ENCODE measurements around the gene NT5DC1.

Gene NT5DC1

DNA sequence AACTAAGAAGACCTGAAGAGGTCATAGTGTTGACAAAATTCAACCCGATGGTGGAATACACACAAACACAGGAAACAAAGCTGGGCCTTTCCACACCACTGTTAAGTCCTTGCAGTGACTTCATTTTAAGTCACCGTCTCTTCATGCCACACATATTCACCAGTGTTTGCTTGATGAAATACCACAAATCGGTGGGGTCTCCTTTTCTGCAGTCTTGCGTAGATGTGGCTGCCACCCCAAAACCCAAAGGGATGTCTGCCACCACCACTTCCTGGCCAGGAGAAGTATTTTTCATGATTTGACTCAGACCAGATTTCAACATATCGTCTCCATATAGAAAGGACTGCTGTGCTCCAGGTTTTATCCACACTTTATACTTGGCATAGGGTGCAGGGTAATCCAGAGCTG, 36.3 kb downstream of the NT5DC1 start:
- DNase-seq (ENCODE audit: low read depth) = no peak

GRCh38 chr6:116139917-116140316, 39.3 kb downstream of the NT5DC1 start:
- no peak for DNase-seq (ENCODE audit: low read depth)

GRCh38 chr6:116144605-116145004, 44.0 kb downstream of the NT5DC1 start:
- peak; percentile 40 for DNase-seq (ENCODE audit: low read depth)

DNA sequence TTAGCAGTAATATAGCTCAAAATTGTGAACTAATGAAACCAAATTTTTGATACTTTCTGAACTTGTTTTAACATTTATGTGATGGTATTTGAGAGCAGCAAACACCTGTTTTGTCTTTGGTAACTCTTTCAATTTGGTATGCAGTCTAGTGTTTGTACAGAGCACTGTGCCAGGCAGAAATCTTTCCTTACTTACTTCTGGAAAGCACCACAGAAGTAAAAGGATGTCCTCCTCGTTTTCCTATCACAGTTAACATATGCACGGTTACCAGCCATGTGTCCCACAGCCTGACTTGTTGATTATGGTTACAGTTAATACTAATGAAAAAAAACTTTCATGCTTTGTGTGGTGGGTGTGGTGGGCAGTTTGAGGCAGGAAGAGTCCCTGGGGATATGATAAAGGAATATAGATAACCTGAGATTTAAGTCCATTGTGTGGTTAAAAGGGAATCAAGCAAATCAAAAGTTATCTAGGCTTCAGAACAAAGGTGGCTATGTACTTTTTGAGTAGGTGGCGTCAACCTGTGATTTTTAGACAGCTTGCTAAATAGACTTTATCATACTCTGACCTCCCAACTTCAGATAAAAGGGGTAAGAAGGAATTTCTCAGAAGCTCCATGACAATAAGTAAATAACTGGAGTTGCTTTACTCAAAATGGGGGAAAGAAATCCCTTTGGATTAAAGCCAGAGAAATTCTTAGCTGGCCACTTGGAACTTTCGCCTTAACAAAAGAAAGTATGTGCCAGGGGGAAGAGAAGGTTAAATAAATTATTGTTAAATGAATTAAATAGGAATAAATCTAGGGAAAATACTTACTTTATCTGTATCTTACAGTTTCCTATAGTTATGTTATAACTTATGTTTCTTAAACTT, 45.4 kb downstream of the NT5DC1 start:
- DNase-seq (ENCODE audit: low read depth) = no peak

GRCh38 chr6:116152620-116153019, 52.0 kb downstream of the NT5DC1 start:
- peak; percentile 7 for DNase-seq (ENCODE audit: low read depth)

DNA sequence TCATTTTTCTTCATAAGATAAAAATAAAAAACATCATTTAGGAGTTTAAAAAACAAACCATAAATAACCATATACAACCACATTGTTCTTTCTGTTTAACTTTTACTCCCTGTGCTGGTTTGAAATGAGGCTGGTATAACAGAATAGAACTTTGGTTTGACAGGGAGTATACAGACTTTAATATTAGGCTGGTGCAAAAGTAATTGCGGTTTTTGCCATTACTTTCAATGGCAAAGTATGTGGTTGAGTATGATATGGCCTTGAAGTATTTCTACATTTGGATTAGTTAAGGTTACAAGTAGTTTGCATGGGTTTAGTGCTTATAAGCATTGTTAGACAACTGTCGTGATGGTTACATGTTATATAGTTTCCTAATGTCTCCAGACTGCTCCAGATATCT, 54.2 kb downstream of the NT5DC1 start:
- DNase-seq (ENCODE audit: low read depth) = no peak

- no peak for DNase-seq (ENCODE audit: low read depth)
Measured at GRCh38 chr6:116156405-116157326, 56.0 kb downstream of the NT5DC1 start.

DNA sequence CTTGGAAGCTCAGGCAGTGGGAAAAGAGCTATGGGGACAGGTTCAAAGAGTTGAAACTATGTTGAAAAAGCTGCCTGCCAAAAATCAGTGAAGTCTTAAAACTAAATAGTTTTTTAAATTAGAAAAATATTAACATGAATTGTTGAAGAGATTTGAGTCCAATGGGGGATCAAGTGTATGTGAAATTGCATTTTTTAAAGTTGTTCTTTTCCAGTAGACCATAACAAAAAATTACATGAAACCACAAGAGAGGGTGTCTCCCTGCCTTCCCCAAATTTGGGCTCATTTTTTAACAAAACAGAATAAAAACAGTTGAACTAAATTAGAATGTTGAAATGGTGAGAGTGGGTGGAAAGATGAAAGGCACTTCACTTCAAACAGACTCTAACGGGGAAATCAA, 56.7 kb downstream of the NT5DC1 start:
- DNase-seq (ENCODE audit: low read depth) = peak; percentile 48

DNA sequence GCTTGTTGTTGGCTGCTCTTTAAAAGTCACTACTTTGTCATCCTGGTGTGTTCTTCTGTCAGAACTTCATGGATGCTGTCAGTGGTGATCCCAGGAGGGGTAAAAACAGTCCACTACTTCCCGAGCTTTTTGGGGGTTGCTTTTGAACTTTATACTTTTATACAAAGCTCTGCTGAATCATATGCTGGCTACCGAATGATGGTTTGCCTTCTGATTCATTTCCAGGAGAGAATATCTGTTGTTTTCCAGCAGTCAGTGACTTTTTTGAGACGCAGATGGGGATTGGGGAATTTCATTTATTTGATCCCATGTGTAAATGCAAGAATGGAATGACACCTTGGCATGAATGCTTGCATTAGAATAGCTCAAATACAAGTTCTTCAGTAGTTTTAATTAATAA, 58.0 kb downstream of the NT5DC1 start:
- DNase-seq (ENCODE audit: low read depth) = peak; percentile 28

- DNase-seq (ENCODE audit: low read depth) = peak; percentile 73
Measured at GRCh38 chr6:116159782-116160524, 59.3 kb downstream of the NT5DC1 start.

DNA sequence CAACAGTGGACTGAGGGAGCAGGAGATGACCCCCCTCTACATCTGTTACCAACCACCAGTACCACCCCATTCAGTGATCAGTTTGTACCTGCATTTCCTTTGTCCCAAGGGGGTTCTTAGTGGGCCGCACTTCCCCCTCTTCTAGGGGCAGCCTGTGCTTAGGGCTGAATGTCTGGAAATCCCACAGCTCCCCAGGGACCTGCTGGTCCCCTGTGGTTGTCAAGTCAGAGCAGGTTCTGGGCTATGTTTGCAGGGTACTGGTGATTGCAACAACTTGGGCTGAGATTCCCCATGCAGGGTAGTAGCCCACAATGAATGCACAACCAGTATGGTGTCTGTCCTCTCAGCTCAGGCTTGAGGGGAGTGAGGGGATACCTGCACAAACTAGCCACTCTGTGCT, 64.9 kb downstream of the NT5DC1 start:
- no peak for DNase-seq (ENCODE audit: low read depth)

DNA sequence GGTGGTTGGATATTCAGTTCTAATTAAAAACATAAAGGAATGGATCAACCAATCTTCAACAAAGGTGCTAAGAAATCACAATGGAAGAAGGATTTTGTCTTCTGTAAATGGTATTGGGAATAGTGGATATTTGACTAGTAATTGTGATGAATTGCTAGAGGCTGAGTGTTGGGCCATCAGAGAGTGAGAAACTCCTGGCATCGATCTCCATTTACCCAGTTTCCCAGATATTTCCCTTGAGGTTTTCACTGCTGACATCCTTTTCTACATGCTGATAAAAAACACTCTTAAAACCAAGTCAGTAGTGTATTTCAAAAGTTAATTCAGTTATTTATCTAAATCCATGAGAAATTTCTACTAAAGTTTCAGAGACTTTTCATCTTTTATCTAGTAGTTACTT, 65.7 kb downstream of the NT5DC1 start:
- no peak for DNase-seq (ENCODE audit: low read depth)

GRCh38 chr6:116168148-116168547, 67.5 kb downstream of the NT5DC1 start:
- no peak for DNase-seq (ENCODE audit: low read depth)

GRCh38 chr6:116169880-116170279, 69.2 kb downstream of the NT5DC1 start:
- no peak for DNase-seq (ENCODE audit: low read depth)

DNA sequence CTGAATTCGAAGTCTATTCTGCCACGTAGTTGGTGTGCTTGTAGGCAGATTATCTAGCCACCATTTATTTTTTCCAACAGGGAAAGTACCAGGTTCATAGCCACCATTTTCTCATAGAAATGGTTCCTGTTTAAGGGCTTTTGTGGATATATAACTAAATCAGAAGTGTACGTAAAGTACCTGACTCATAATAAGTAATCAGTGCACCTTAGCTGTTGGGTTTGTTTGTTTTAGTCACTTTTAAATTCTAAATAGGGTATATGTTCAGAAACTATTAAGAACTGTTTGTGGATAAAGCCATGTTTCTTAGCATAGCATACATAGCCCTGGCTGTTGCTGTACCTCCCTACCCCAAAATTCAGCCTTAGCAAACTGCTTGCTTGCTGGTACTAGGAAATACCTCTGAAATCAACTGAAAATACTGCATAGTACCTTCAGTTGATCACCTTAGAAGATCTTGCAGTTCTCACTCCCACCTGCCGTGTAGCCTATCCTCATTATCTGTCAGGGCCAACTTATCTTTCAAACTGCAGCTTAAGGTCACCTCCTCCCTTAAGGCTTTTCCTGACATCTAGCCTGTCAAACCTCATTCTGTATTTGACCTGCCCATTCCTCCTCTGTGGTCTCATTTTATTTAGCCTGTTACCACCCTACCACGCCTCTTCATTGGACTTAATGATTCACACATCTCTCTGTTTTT, 69.9 kb downstream of the NT5DC1 start:
- DNase-seq (ENCODE audit: low read depth) = no peak

DNA sequence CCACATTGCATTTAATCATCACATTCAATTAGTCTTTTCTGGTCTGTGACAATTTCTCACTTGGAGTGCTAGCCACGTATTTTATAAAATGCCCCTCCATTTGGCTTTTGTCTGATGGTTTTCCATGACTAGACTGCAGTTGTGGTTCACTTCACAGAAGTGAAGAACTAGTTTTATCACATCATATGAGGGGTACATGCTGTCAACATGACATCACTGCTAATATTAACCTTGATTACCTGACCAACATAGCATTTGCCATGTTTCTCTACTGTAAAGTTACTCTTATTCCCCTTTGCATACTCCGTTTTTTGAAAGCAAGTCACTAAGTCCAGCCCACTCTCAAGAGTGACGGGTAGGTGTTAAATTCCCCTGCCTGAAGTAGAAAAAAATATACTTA, 73.3 kb downstream of the NT5DC1 start:
- DNase-seq (ENCODE audit: low read depth) = no peak

DNA sequence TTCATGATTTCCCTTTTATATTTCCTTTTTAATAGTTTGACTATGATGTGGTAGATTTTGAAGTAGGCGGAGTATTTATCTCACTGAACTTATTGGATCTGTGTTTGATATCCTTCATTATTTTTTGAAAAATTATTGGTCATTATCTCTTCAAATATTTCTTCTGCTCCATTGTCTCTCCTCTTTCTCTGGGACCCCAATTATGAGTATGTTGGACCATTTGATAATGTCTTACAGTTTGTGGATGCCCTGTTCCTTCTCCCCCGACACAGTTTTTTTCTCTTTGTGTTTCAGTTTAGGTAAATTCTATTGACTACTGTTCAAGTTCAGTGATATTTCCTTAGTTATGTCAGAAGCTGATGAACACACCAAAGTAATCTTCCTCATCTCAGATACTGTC, 74.7 kb downstream of the NT5DC1 start:
- DNase-seq (ENCODE audit: low read depth) = no peak

GRCh38 chr6:116176596-116176995, 75.9 kb downstream of the NT5DC1 start:
- no peak for DNase-seq (ENCODE audit: low read depth)

GRCh38 chr6:116180375-116180774, 79.7 kb downstream of the NT5DC1 start:
- DNase-seq (ENCODE audit: low read depth) = no peak

- DNase-seq (ENCODE audit: low read depth) = no peak
Measured at GRCh38 chr6:116189472-116189871, 88.8 kb downstream of the NT5DC1 start.

DNA sequence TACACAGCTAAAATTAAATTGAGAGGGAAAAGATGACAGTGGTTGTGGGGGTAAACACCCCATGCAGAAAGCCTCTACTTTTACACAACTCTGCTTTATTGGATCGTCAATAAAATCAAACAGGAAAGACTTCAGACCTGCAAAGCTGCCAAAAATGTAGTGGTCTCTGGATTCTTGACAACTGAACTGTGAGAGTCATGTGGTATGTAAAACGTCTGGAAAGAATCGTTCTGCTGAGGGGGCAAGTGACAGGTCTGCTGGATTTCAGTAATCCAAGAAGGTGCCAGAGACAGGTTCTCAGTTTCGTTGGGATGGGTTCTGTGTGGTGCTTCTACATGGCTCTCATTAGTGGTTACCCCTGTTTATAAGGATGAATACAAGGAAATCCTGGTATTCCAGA, 89.9 kb downstream of the NT5DC1 start:
- peak; percentile 51 for DNase-seq (ENCODE audit: low read depth)

DNA sequence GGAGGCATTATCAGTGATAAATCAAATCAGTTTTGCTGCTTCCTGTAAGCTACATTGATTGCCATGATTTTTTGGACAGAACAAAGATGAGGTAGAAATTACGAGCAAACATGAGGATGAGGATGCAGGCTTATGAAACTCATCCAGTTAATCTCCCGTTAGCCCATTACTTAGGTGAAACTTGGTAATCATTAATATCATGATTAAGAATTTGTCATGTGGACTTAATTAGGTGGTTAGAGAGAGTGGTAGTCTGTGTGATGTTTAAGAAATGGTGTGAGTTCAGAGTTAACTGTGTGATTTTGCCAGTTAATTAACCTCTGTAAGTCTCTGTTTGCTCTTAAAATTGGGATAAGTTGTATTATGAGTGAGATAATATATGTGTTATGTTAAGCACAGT, 91.2 kb downstream of the NT5DC1 start:
- no peak for DNase-seq (ENCODE audit: low read depth)
